NCI-H187 (cell line): ENCODE results near the gene KIFC1.
A peak's percentile ranks its signal among the peaks of the same experiment; 100 is the strongest.

Experiments used
- DNase-seq, 2 experiments: peaks; one replicate each; lab custom pipeline; 2025; lab: John Stamatoyannopoulos, UW

Gene KIFC1

GRCh38 chr6:33411632-33412005, 20.0 kb downstream of the KIFC1 start:
- no peak for DNase-seq

GRCh38 chr6:33412140-33413009, 20.8 kb downstream of the KIFC1 start:
- DNase-seq = no peak

GRCh38 chr6:33413241-33414120, 21.9 kb downstream of the KIFC1 start:
- DNase-seq = no peak

GRCh38 chr6:33414592-33415271, 23.1 kb downstream of the KIFC1 start:
- DNase-seq = no peak

GRCh38 chr6:33415831-33416230, 24.2 kb downstream of the KIFC1 start:
- DNase-seq = no peak

GRCh38 chr6:33416386-33417127, 24.9 kb downstream of the KIFC1 start:
- DNase-seq = no peak

GRCh38 chr6:33417128-33417902, 25.7 kb downstream of the KIFC1 start:
- DNase-seq = no peak

GRCh38 chr6:33417903-33418689, 26.5 kb downstream of the KIFC1 start, which contains the start of gene CUTA:
Gene CUTA (minus strand): TSS chr6:33418107. CDS start chr6:33418000, 107 bp downstream.
- peak; percentile 96 to 97 for DNase-seq

- no peak for DNase-seq
Observed at GRCh38 chr6:33418690-33419291, 27.2 kb downstream of the KIFC1 start.

GRCh38 chr6:33419580-33420490, 28.2 kb downstream of the KIFC1 start, which contains the start of gene SYNGAP1:
Gene SYNGAP1 (plus strand): TSS chr6:33420065. CDS start chr6:33420265, 200 bp downstream.
- no peak for DNase-seq

GRCh38 chr6:33420491-33421343, 29.1 kb downstream of the KIFC1 start:
- DNase-seq = no peak

- DNase-seq = no peak
Observed at GRCh38 chr6:33421344-33421643, 29.7 kb downstream of the KIFC1 start.

- DNase-seq = no peak
Observed at GRCh38 chr6:33423777-33424176, 32.2 kb downstream of the KIFC1 start.

- no peak for DNase-seq
Observed at GRCh38 chr6:33424855-33425667, 33.4 kb downstream of the KIFC1 start.

- DNase-seq = peak in 1 of 2 experiments; percentile 52
Observed at GRCh38 chr6:33425668-33426577, 34.3 kb downstream of the KIFC1 start.
